GM12878 (cell line): ENCODE data around the gene PRKG1. TPM values are rescaled to one million over a fixed set of nuclear protein-coding genes. Genes with fewer than 3 reads are reported as not detected.

Source experiments
- ATAC-seq: fragments of 200-7000 bp; cut with Tn5 transposase; 3 replicates; pipeline ENCODE4 v1.9.1; 2020; ENCODE audit warnings: mild to moderate bottlenecking, moderate library complexity
- BruUV-seq: library from RNA; stranded (reverse); fragments of 400-500 nt; replicated peaks from 2 replicates; lab custom pipeline; 2021; lab: Mats Ljungman, UMichigan
- CTCF ChIA-PET: fragments of 300-600 bp; sonication (Branson Sonifier 250); formaldehyde crosslinking; extraction: SDS; loops from one replicate; lab custom pipeline; 2021; ENCODE audit warnings: inconsistent platforms; lab: Yijun Ruan, JAX
- POLR2A ChIA-PET: fragments of 350-600 bp; formaldehyde crosslinking; extraction: SDS; loops from one replicate; lab custom pipeline; 2021; ENCODE audit warnings: inconsistent platforms; lab: Charles Lee
- RAD21 ChIA-PET: fragments of 300-600 bp; sonication (Branson Sonifier 250); formaldehyde crosslinking; loops from one replicate; lab custom pipeline; 2023; ENCODE audit warnings: antibody characterized with exemption; ENCODE audit not compliant: unreplicated experiment; lab: Charles Lee
- SMC1A ChIA-PET: fragments of 300-600 bp; sonication (Branson Sonifier 250); formaldehyde crosslinking; loops from one replicate; lab custom pipeline; 2023; ENCODE audit not compliant: unreplicated experiment, uncharacterized antibody; lab: Charles Lee
- DNase-seq: peaks from one replicate; pipeline ENCODE4 v3.0.0-alpha.2; 2011; ENCODE audit warnings: low read depth, low spot score
- FAIRE-seq: peaks from 3 replicates; lab custom pipeline; 2011; peaks lifted over from hg19 to GRCh38; lab: Jason Lieb, UNC
- H2AFZ ChIP-seq: 2 replicates; pipeline ENCODE4 v1.6.0; 2011; ENCODE audit warnings: low read depth, low read length, control low read depth; ENCODE audit not compliant: control insufficient read depth
- H3K27ac ChIP-seq: 2 replicates; pipeline ENCODE4 v1.5.1; 2011; ENCODE audit warnings: control low read depth; ENCODE audit not compliant: control insufficient read depth, insufficient read depth
- H3K27me3 ChIP-seq, 2 experiments: replicated peaks in 1 of 2; 2 replicates each; pipeline versions ENCODE4 v1.6.0 to v1.6.1; 2011; ENCODE audit warnings: low read length in 1 of 2; ENCODE audit not compliant: control insufficient read depth in 2 of 2, insufficient read depth in 2 of 2
- H3K36me3 ChIP-seq, 2 experiments: 2 replicates each; pipeline ENCODE4 v1.5.1; 2011; ENCODE audit warnings: low read length in 1 of 2; ENCODE audit not compliant: control insufficient read depth in 2 of 2, insufficient read depth in 2 of 2
- H3K4me1 ChIP-seq: 2 replicates; pipeline ENCODE4 v1.6.1; 2011; ENCODE audit warnings: mild to moderate bottlenecking, low read length, moderate library complexity, mixed read lengths; ENCODE audit not compliant: control insufficient read depth, insufficient read depth
- H3K4me2 ChIP-seq: 2 replicates; pipeline ENCODE4 v1.6.0; 2011; ENCODE audit warnings: control low read depth; ENCODE audit not compliant: control insufficient read depth, insufficient read depth
- H3K4me3 ChIP-seq: fragments of 200-600 bp; sonication (generic); 2 replicates; pipeline ENCODE4 v1.5.1; 2016
- H3K79me2 ChIP-seq: 2 replicates; pipeline ENCODE4 v1.6.0; 2011; ENCODE audit warnings: low read length; ENCODE audit not compliant: control insufficient read depth, insufficient read depth
- H3K9ac ChIP-seq: 2 replicates; pipeline ENCODE4 v1.8.0; 2011; ENCODE audit warnings: low read length, control low read depth, mixed read lengths; ENCODE audit not compliant: control insufficient read depth, insufficient read depth
- H3K9me3 ChIP-seq: replicated peaks from 3 replicates; pipeline ENCODE4 v1.5.1; 2011; ENCODE audit warnings: mild to moderate bottlenecking, low read length; ENCODE audit not compliant: control insufficient read depth, insufficient read depth
- H4K20me1 ChIP-seq: 2 replicates; pipeline ENCODE4 v1.6.0; 2011; ENCODE audit not compliant: control insufficient read depth, insufficient read depth
- CREB1 ChIP-seq: IDR thresholded peaks from 2 replicates; pipeline ENCODE4 v1.6.1; 2012; ENCODE audit warnings: low read depth, mild to moderate bottlenecking, inconsistent platforms
- HDAC6 ChIP-seq: fragments of 200-600 bp; sonication (generic); IDR thresholded peaks from one replicate; pipeline ENCODE4 v1.8.0; 2017; ENCODE audit warnings: antibody characterized with exemption; ENCODE audit not compliant: unreplicated experiment
- IRF4 ChIP-seq: IDR thresholded peaks from 2 replicates; pipeline ENCODE4 v1.6.1; 2011; ENCODE audit warnings: low read depth, low read length
- NR2C1 ChIP-seq: fragments of 450-650 bp; IDR thresholded peaks from 2 replicates; pipeline ENCODE4 v1.6.1; 2017; ENCODE audit warnings: antibody characterized with exemption, mild to moderate bottlenecking, moderate library complexity
- RFX5 ChIP-seq: IDR thresholded peaks from 2 replicates; pipeline ENCODE4 v1.6.1; 2011; ENCODE audit warnings: low read depth, low read length, improper control_type of control experiment
- SMAD5 ChIP-seq: IDR thresholded peaks from 2 replicates; pipeline ENCODE4 v1.6.1; 2016; ENCODE audit warnings: antibody characterized with exemption, low read depth
- WGBS: methylation state at CpG from one replicate; pipeline ENCODE4 v1.1.6; 2016; ENCODE audit warnings: low lambda C conversion rate; ENCODE audit not compliant: insufficient replicate concordance, insufficient coverage; ENCODE audit errors: missing lambda C conversion rate; 5-methylcytosine and 5-hydroxymethylcytosine counted together
- in situ Hi-C: fragments of 300-500 bp; cut with MboI; formaldehyde crosslinking; loops from 9 replicates; pipeline ENCODE4 v1.14.3; 2018; ENCODE audit warnings: mixed read lengths
- intact Hi-C: fragments of 100-400 bp; cut with micrococcal nuclease; formaldehyde crosslinking; loops from one replicate; pipeline ENCODE4 v1.14.2; 2022; ENCODE audit not compliant: unreplicated experiment
- polyA plus RNA-seq, 11 experiments: library from polyadenylated mRNA; depleted of rRNA in 4 of 11; unstranded in 6 of 11; stranded (reverse) in 5 of 11; fragments of >200 nt; fragmentation: Nextera tagmentation in 4 of 11; fragmentation: Illumina TruSeq in 1 of 11; extraction: Ambion mirVana in 4 of 11; extraction: Trizol in 1 of 11; gene quantifications; 1 replicate in 1 of 11; 2 replicates in 10 of 11; pipeline versions ENCODE4 v1.2.1 to v1.2.3, GENCODE V29; 2011 to 2016; ENCODE audit warnings: inconsistent platforms in 2 of 11, missing spikeins in 2 of 11, low read depth in 1 of 11
- total RNA-seq, 4 experiments: library from RNA; depleted of rRNA in 3 of 4; stranded (reverse); fragments of >200 nt in 3 of 4; fragmentation: Illumina TruSeq in 1 of 4; extraction: Trizol in 1 of 4; gene quantifications; 2 replicates each; pipeline versions ENCODE4 v1.2.1 to v1.2.3, GENCODE V29; 2013 to 2021
- TF ChIP-seq, protein P1 (sequence below): fragments of 450-650 bp; IDR thresholded peaks from 2 replicates; pipeline ENCODE4 v1.6.1; 2017; ENCODE audit warnings: mild to moderate bottlenecking, low read depth, inconsistent platforms; ENCODE audit not compliant: poor library complexity, severe bottlenecking
- TF ChIP-seq, protein P2 (sequence below): IDR thresholded peaks from 2 replicates; pipeline ENCODE4 v1.6.1; 2011; ENCODE audit warnings: low read depth, low read length, improper control_type of control experiment, borderline replicate concordance

PRKG1 gene
- total and polyA plus RNA-seq, 10 of the 15 experiments (the other 5 are each of a cell fraction or from before 2014, with no cell fraction given) = 0.04 to 0.05 TPM; not detected in 8

DNA sequence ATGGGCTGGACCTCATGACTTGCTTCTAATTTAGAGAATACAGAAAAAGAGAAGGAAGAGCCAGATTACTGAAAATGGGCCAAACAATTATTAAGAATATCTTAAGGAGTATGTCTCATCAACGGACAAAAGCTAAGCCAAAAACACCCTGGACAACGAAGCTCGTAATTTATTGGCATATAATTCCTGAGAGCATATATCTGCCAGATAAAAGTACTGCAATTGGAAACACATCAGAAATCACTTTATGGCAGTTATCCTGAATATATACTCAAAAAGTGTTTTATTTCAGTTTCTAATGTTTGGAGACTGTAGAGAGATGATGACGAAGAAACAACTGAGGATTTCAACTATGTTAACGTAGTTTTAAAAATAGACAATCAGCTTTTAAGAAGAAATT lies 413.3 kb downstream of the PRKG1 start:
- Histone ChIP-seq H3K4me3 (no peak overlapping the region), H3K9me3 (no peaks in the 10 kb centered on the region)
- 19% methylated on average over 5 of the region's 5 CpGs for WGBS
- no peak for TF ChIP-seq NR2C1
- no peak for TF ChIP-seq CREB1
- TF ChIP-seq SMAD5 = no peak
- TF ChIP-seq, protein P1, sequence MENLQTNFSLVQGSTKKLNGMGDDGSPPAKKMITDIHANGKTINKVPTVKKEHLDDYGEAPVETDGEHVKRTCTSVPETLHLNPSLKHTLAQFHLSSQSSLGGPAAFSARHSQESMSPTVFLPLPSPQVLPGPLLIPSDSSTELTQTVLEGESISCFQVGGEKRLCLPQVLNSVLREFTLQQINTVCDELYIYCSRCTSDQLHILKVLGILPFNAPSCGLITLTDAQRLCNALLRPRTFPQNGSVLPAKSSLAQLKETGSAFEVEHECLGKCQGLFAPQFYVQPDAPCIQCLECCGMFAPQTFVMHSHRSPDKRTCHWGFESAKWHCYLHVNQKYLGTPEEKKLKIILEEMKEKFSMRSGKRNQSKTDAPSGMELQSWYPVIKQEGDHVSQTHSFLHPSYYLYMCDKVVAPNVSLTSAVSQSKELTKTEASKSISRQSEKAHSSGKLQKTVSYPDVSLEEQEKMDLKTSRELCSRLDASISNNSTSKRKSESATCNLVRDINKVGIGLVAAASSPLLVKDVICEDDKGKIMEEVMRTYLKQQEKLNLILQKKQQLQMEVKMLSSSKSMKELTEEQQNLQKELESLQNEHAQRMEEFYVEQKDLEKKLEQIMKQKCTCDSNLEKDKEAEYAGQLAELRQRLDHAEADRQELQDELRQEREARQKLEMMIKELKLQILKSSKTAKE = no peak
- TF ChIP-seq IRF4 = no peak
- no peak for TF ChIP-seq RFX5
- TF ChIP-seq, protein P2, sequence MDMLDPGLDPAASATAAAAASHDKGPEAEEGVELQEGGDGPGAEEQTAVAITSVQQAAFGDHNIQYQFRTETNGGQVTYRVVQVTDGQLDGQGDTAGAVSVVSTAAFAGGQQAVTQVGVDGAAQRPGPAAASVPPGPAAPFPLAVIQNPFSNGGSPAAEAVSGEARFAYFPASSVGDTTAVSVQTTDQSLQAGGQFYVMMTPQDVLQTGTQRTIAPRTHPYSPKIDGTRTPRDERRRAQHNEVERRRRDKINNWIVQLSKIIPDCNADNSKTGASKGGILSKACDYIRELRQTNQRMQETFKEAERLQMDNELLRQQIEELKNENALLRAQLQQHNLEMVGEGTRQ = no peak
- TF ChIP-seq HDAC6 = no peak
- TF ChIP-seq, all 136 proteins: peak for 0
- no TSS peak for BruUV-seq
- ChIA-PET SMC1A (no interaction called here), POLR2A (no interaction called here), CTCF (interaction anchor here (0.9 to 1.0 kb wide), 2 partner anchors 9 to 99 kb away, joined by 3 read pairs; no protein-coding TSS in a partner anchor), RAD21 (no interaction called here)
- H2AFZ ChIP-seq = no peak overlapping the region
- H3K36me3 ChIP-seq = no peaks in the 10 kb centered on the region
- H3K9ac ChIP-seq = no peak overlapping the region
- no peaks in the 10 kb centered on the region for H3K4me1 ChIP-seq
- no peaks in the 10 kb centered on the region for H3K27me3 ChIP-seq
- no peak for ATAC-seq
- intact Hi-C loops = no loop called here
- H3K4me2 ChIP-seq = no peak overlapping the region
- in situ Hi-C loops = no loop called here
- H4K20me1 ChIP-seq = no peaks in the 10 kb centered on the region
- H3K27ac ChIP-seq = no peak overlapping the region
- H3K79me2 ChIP-seq = no peaks in the 10 kb centered on the region
- no peak for DNase-seq
- no peak for FAIRE-seq
